ENCODE data around the gene WEE2. TPM values are rescaled to one million over a fixed set of nuclear protein-coding genes. Genes with fewer than 3 reads are reported as not detected.

Gene WEE2
- total RNA-seq, 2 donors from 2014 or later, result not detected

GRCh38 chr7:141702047-141702567 lies 6.0 kb upstream of the WEE2 start, which contains the start of gene DENND11:
Gene DENND11, minus strand, starts transcription at chr7:141702166. Its CDS starts 13 bp downstream, at chr7:141702153.
- TF ChIP-seq CTCF (IDR thresholded peaks at IDR 0.05), result no peak
- intact Hi-C loops (cut with DNase I), result no loop called here
- peaks cover 13% of the 10 kb centered on the region for H3K4me1 ChIP-seq

GRCh38 chr7:141702892-141703291 lies 5.3 kb upstream of the WEE2 start:
- intact Hi-C loops (cut with DNase I), result no loop called here
- TF ChIP-seq CTCF (IDR thresholded peaks at IDR 0.05), result no peak
- Histone ChIP-seq H3K4me1 (peaks cover 13% of the 10 kb centered on the region), H3K9me3 (no peaks in the 10 kb centered on the region), H3K9ac (ENCODE audit: low read depth in 2 of 2, low read length in 2 of 2) (peak overlapping the region in 1 of 2 donors; percentile 81), H3K4me3 (no peak overlapping the region), H3K27me3 (no peaks in the 10 kb centered on the region), H3K27ac (no peak overlapping the region), H3K36me3 (no peaks in the 10 kb centered on the region)
- no peak for DNase-seq

More at GRCh38 chr7:141702047-141702567, 6.0 kb upstream of the WEE2 start, which contains the start of gene DENND11:
- DNase-seq, result peak; percentile 49
- peak within 1 kb of the TSS; percentile 68 for H3K27ac ChIP-seq
- no peaks in the 10 kb centered on the region for H3K9me3 ChIP-seq
- H3K4me3 ChIP-seq, result peak within 1 kb of the TSS; percentile 73
- peak within 1 kb of the TSS; percentile 64 to 81 for H3K9ac ChIP-seq (ENCODE audit: low read depth in 2 of 2, low read length in 2 of 2)
- H3K27me3 ChIP-seq, result no peaks in the 10 kb centered on the region
- H3K36me3 ChIP-seq, result no peaks in the 10 kb centered on the region

- Histone ChIP-seq H3K9me3 (no peaks in the 10 kb centered on the region), H3K4me1 (peaks cover 13% of the 10 kb centered on the region), H3K9ac (ENCODE audit: low read depth in 2 of 2, low read length in 2 of 2) (no peak overlapping the region), H3K36me3 (no peaks in the 10 kb centered on the region), H3K27me3 (no peaks in the 10 kb centered on the region), H3K27ac (no peak overlapping the region), H3K4me3 (no peak overlapping the region)
- intact Hi-C loops (cut with DNase I), result no loop called here
- DNase-seq, result no peak
- no peak for TF ChIP-seq CTCF (IDR thresholded peaks at IDR 0.05)
Measured at GRCh38 chr7:141704112-141704511, 4.0 kb upstream of the WEE2 start.

GRCh38 chr7:141704741-141705140 lies 3.4 kb upstream of the WEE2 start:
- intact Hi-C loops (cut with DNase I), result no loop called here
- H3K4me1 ChIP-seq, result peaks cover 13% of the 10 kb centered on the region

GRCh38 chr7:141706239-141707064 lies 1.7 kb upstream of the WEE2 start:
- no peaks in the 10 kb centered on the region for H3K9me3 ChIP-seq
- intact Hi-C loops (cut with DNase I), result no loop called here
- no peak overlapping the region for H3K27ac ChIP-seq
- TF ChIP-seq CTCF (IDR thresholded peaks at IDR 0.05), result no peak
- H3K4me3 ChIP-seq, result no peak overlapping the region
- no peak overlapping the region for H3K9ac ChIP-seq (ENCODE audit: low read depth in 2 of 2, low read length in 2 of 2)
- DNase-seq, result no peak
- no peaks in the 10 kb centered on the region for H3K36me3 ChIP-seq
- H3K4me1 ChIP-seq, result peaks cover 13% of the 10 kb centered on the region
- no peaks in the 10 kb centered on the region for H3K27me3 ChIP-seq

More at GRCh38 chr7:141704741-141705140, 3.4 kb upstream of the WEE2 start:
- H3K4me3 ChIP-seq, result no peak overlapping the region
- no peaks in the 10 kb centered on the region for H3K27me3 ChIP-seq
- no peak overlapping the region for H3K27ac ChIP-seq
- peak overlapping the region in 1 of 2 donors; percentile 2 for H3K9ac ChIP-seq (ENCODE audit: low read depth in 2 of 2, low read length in 2 of 2)
- no peaks in the 10 kb centered on the region for H3K9me3 ChIP-seq
- no peak for DNase-seq
- H3K36me3 ChIP-seq, result no peaks in the 10 kb centered on the region
- TF ChIP-seq CTCF (IDR thresholded peaks at IDR 0.05), result no peak
